Upper lobe of right lung (tissue), 1 donor: ENCODE results near the gene PRRT2. TPM values are rescaled to one million over a fixed set of nuclear protein-coding genes. Genes with fewer than 3 reads are reported as not detected.

ENCODE experiments used
- ATAC-seq: fragments of 200-7000 bp; cut with Tn5 transposase; one replicate; pipeline ENCODE4 v1.9.1; 2020; ENCODE audit warnings: mild to moderate bottlenecking, moderate library complexity
- DNase-seq: peaks from one replicate; pipeline ENCODE4 v3.0.0-alpha.2; 2020
- H3K27ac ChIP-seq: fragments of 200-600 bp; one replicate; pipeline ENCODE4 v1.8.0; 2022
- H3K27me3 ChIP-seq: fragments of 200-600 bp; one replicate; pipeline ENCODE4 v1.8.0; 2022; ENCODE audit warnings: mild to moderate bottlenecking
- H3K36me3 ChIP-seq: fragments of 200-600 bp; one replicate; pipeline ENCODE4 v1.8.0; 2022
- H3K4me1 ChIP-seq: fragments of 200-600 bp; one replicate; pipeline ENCODE4 v1.8.0; 2022
- H3K4me3 ChIP-seq: fragments of 200-600 bp; one replicate; pipeline ENCODE4 v1.8.0; 2022; ENCODE audit warnings: mild to moderate bottlenecking
- H3K9me3 ChIP-seq: fragments of 200-600 bp; one replicate; pipeline ENCODE4 v1.8.0; 2022
- intact Hi-C: fragments of 100-400 bp; cut with DNase I; formaldehyde crosslinking; loops from one replicate; pipeline ENCODE4 v1.11.0; 2022
- total RNA-seq: library from RNA; stranded (reverse); fragmentation: NEBNext Ultra II Directional; extraction: Animal tissue kit (Norgen Biotek cat#: 25700); gene quantifications from one replicate; pipeline ENCODE4 v1.2.1, GENCODE V29; 2021
- TF ChIP-seq, protein P1 (sequence below): fragments of 200-600 bp; IDR thresholded peaks from one replicate; pipeline ENCODE4 v1.8.0; 2022; ENCODE audit warnings: antibody characterized with exemption
- donor health status: DM: no; HTN: yes; CAD: no; lungs with severe emphysema.

PRRT2 gene
- total RNA-seq, 1 donor from 2014 or later: 2.7 TPM

DNA sequence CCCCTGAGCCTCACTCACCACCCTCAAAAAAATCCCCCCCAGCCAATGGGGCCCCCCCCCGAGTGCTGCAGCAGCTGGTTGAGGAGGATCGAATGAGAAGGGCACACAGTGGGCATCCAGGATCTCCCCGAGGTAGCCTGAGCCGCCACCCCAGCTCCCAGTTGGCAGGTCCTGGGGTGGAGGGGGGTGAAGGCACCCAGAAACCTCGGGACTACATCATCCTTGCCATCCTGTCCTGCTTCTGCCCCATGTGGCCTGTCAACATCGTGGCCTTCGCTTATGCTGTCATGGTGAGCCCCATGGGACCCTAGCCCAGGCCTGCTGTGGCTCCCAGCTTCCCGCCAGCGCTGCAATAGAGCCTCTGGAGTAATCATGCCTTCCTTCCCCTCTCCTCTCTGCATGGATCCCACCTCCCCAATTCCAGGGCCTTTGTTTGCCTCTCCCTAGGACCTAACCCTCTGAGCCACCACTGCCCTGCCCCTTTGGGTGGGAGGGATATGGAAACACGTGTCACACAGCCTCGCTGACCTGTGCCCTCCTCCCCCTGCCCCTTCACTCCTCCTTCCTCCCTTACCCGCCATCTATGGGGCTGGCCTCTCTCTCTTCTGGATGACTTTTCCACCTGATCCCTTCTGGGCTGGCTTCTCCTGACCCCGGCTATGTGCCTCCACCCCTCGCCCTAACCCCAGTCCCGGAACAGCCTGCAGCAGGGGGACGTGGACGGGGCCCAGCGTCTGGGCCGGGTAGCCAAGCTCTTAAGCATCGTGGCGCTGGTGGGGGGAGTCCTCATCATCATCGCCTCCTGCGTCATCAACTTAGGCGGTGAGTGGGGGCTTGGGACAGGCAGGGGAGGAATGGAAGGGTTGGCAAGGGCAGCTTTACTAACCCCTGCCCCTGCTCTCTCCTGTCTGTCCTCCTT is 1.9 kb downstream of the PRRT2 start:
- Histone ChIP-seq H3K27me3 (no peaks in the 10 kb centered on the region), H3K4me1 (peaks cover 53% of the 10 kb centered on the region), H3K36me3 (peaks cover 26% of the 10 kb centered on the region), H3K27ac (no peak overlapping the region), H3K4me3 (no peak overlapping the region), H3K9me3 (no peaks in the 10 kb centered on the region)
- intact Hi-C loops: no loop called here
- ATAC-seq: no peak
- TF ChIP-seq, protein P1, sequence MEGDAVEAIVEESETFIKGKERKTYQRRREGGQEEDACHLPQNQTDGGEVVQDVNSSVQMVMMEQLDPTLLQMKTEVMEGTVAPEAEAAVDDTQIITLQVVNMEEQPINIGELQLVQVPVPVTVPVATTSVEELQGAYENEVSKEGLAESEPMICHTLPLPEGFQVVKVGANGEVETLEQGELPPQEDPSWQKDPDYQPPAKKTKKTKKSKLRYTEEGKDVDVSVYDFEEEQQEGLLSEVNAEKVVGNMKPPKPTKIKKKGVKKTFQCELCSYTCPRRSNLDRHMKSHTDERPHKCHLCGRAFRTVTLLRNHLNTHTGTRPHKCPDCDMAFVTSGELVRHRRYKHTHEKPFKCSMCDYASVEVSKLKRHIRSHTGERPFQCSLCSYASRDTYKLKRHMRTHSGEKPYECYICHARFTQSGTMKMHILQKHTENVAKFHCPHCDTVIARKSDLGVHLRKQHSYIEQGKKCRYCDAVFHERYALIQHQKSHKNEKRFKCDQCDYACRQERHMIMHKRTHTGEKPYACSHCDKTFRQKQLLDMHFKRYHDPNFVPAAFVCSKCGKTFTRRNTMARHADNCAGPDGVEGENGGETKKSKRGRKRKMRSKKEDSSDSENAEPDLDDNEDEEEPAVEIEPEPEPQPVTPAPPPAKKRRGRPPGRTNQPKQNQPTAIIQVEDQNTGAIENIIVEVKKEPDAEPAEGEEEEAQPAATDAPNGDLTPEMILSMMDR: no peak
- no peak for DNase-seq

DNA sequence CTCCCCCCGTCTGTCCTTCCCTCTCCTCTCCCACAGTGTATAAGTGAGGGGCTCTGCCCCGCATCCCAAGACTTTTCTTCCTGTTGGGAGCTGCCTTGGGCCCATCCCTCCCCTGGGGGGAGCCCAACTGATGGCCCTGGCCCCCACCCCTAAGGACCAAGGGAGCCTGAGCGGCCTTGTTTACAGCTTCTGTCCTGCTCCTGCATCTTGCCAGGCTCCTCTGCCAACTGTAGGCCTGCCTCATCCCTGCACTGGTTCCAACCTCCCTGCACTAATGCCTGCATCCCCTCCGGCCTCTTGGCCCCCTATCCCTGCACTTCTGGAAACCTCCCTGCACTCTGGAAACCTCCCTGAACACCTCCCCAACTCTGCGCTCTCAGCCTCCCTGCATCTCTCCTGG is 2.6 kb downstream of the PRRT2 start:
- H3K9me3 ChIP-seq: no peaks in the 10 kb centered on the region
- H3K4me3 ChIP-seq: peak overlapping the region; percentile 83
- peaks cover 50% of the 10 kb centered on the region for H3K4me1 ChIP-seq
- DNase-seq (no peak), ATAC-seq (no peak)
- no peaks in the 10 kb centered on the region for H3K27me3 ChIP-seq
- TF ChIP-seq, protein P1: no peak
- H3K36me3 ChIP-seq: peaks cover 19% of the 10 kb centered on the region
- intact Hi-C loops: no loop called here
- peak overlapping the region; percentile 94 for H3K27ac ChIP-seq

DNA sequence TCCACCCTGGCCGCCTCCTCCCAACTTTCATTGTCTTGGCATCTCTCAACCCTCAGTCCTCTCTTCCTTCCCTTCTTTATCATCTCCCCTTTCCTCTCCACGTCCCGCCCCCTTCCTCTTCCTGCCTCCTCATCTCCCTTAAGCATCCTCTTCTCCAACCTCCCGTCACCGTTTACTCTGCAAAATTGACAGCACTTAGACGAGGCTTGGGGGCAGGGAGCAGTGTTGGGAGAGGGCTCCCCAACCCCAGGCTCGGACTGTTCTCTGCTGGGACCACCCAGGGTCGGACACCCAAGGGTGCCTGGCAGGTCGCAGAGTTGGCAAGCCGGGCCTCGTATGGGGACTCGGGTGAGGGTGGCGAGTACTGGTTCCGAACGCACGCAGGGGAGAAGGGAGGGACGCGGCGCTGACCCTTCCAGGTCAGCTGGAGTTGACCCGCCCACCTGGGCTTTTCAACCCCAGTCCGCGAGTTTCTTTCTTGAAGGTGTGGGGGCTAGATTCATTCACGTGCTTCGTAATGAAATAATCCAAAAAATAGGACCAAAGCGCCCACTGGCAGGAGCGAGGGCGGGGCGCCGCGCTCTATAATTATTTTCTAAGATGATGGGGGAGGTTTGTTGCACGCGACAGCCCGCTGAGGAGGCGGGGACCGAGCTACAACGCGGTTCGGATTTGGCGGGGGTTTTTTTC is 3.2 kb downstream of the PRRT2 start:
- ATAC-seq: no peak
- intact Hi-C loops: no loop called here
- Histone ChIP-seq H3K9me3 (no peaks in the 10 kb centered on the region), H3K27me3 (no peaks in the 10 kb centered on the region), H3K36me3 (peaks cover 13% of the 10 kb centered on the region), H3K27ac (peak overlapping the region; percentile 94), H3K4me1 (peaks cover 52% of the 10 kb centered on the region), H3K4me3 (peak overlapping the region; percentile 83)
- peak; percentile 76 for DNase-seq
- TF ChIP-seq, protein P1: no peak

DNA sequence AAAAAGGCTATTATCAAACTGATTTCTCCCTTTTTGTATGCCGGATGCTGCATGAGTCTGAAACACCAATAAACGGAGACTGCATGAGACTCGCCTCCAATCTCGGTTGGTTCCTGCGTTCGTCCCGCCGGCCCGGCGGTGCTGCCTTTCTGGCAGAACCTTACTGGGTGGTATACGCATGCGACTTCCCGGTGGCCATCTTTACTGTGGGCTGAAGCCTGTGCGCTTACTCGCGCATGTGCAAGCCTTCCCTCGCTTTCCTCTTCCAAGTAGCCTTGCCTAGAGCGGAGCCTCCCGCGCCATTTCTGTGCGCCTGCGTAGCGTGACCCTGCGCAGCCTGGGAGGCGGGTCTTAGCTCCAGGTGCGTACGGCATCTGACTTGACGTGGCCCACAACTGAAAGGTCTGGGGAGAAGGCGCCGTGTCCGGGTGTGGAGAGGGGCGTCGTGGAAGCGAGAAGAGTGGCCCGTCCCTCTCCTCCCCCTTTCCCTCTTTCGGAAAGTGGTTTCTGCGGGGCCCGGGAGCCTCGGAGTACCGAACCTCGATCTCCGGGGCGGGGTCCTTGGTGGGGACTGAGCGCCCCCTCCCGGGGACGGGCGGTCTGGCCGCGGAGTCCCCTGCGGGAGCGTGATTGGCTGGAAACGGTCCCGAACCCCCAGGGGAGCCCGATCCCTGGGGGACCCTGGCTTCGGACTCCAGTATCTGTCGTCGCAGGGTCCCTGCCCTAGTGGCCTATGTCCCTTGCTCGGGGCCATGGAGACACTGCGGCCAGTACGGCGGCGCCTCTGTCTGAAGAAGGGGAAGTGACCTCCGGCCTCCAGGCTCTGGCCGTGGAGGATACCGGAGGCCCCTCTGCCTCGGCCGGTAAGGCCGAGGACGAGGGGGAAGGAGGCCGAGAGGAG is 4.0 kb downstream of the PRRT2 start, which contains the start of gene PAGR1:
Gene PAGR1 (plus strand): TSS at position 360 of the 901 bp plus-strand sequence. CDS start 374 bp downstream, at position 734.
- intact Hi-C loops: no loop called here
- peaks cover 10% of the 10 kb centered on the region for H3K36me3 ChIP-seq
- ATAC-seq: peak; percentile 85

More for the DNA sequence above, 4.0 kb downstream of the PRRT2 start, which contains the start of gene PAGR1:
- TF ChIP-seq, protein P1: peak; percentile 84
- peaks cover 44% of the 10 kb centered on the region for H3K4me1 ChIP-seq
- no peaks in the 10 kb centered on the region for H3K27me3 ChIP-seq
- DNase-seq: peak; percentile 99
- peak within 1 kb of the TSS; percentile 94 for H3K27ac ChIP-seq
- peak within 1 kb of the TSS; percentile 83 for H3K4me3 ChIP-seq
- no peaks in the 10 kb centered on the region for H3K9me3 ChIP-seq
